Loucy (cell line): ENCODE data around the gene ARMC3.

Experiments
- EZH2phosphoT487 ChIP-seq: fragments of 200-600 bp; IDR thresholded peaks from 2 replicates; pipeline ENCODE4 v1.6.1; 2018; ENCODE audit warnings: antibody characterized with exemption, mild to moderate bottlenecking, moderate library complexity, borderline replicate concordance
- TF ChIP-seq, protein P1 (sequence below): fragments of 200-600 bp; sonication (generic); conservative IDR thresholded peaks from 2 replicates; pipeline ENCODE4 v1.5.1; 2014; ENCODE audit warnings: mild to moderate bottlenecking, antibody characterized with exemption, low read length

DNA sequence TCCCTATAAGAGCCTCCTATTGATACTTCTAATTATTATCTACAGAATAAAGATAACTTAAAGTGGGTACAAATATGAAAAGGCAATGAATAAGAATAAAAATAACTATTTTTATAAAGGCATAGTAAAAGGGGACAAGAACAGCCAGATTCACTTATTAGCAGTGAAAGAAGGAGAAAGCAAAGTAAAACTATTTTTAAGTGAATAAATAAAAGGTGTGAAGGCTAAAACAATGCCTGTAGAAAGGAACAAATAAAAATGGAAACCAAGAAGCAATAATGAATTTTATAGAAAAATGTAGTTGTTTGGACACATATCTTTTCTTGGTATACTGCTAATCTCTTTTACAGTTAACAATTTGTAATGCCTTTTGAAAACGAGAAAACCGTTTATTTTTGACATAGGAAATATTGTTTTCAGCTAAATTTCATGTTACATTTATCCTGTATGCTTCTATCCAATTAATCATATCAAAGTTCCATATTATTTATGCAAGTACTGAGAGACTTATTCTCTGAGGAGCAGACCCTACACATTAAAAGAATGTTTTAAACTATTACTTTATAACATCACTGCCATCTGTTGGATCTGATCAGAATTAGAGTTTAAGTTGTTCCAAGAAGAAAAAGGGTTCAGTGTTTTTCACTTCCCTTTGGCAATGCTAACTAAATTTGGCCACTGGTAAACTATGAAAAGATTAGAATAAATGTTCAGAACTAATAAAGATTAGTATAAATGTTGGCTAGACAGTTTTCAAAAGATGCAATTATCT, 59.1 kb downstream of the ARMC3 start:
- TF ChIP-seq, protein P1, sequence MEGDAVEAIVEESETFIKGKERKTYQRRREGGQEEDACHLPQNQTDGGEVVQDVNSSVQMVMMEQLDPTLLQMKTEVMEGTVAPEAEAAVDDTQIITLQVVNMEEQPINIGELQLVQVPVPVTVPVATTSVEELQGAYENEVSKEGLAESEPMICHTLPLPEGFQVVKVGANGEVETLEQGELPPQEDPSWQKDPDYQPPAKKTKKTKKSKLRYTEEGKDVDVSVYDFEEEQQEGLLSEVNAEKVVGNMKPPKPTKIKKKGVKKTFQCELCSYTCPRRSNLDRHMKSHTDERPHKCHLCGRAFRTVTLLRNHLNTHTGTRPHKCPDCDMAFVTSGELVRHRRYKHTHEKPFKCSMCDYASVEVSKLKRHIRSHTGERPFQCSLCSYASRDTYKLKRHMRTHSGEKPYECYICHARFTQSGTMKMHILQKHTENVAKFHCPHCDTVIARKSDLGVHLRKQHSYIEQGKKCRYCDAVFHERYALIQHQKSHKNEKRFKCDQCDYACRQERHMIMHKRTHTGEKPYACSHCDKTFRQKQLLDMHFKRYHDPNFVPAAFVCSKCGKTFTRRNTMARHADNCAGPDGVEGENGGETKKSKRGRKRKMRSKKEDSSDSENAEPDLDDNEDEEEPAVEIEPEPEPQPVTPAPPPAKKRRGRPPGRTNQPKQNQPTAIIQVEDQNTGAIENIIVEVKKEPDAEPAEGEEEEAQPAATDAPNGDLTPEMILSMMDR = peak; percentile 70
- TF ChIP-seq EZH2phosphoT487 = no peak
